ENCODE results near the gene FAM89A.

FAM89A gene

DNA sequence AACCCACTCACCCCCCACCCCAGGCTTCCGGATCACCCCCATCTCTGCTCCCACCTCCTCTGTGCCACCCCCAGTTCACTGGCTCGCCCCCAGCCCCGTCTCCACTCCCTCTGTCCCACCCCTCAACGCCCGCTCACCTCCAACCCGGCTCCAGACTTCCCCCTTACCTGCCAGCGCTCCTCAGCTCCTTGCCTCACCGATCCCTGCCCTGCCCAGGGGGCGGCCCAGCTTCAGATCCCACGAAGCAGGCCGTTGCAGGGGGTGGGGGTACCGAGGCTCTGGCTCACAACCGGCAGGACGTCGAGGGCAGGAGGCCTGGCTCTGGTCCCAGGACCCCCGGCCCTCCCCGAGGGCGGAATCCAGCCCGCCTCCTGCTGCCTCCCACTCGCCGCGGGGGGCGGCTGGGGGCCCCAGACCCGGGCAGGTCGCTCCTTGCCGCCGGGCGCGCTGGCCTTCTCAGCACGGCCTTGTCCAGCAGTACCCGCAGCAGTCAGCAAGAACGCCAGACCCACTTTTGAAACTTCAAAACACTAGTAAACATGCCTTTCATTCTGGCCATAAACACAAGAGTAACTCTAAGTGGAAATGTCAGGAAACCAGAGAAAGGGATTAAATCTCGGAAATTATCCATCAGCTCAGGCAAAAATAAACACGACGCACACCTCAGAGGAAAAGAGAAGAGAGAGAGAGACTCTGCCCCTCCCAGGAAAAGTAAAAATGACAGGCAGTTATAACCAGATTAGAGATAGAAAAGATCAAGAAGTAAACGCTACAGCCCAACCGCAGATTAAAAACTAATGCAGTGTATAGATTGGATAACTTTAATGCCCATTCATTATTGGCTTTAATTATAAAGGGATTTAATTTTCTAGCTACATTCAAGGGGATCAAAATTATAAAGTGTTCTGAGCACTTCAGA, 1.0 kb upstream of the FAM89A start:
- TF ChIP-seq, protein P1, sequence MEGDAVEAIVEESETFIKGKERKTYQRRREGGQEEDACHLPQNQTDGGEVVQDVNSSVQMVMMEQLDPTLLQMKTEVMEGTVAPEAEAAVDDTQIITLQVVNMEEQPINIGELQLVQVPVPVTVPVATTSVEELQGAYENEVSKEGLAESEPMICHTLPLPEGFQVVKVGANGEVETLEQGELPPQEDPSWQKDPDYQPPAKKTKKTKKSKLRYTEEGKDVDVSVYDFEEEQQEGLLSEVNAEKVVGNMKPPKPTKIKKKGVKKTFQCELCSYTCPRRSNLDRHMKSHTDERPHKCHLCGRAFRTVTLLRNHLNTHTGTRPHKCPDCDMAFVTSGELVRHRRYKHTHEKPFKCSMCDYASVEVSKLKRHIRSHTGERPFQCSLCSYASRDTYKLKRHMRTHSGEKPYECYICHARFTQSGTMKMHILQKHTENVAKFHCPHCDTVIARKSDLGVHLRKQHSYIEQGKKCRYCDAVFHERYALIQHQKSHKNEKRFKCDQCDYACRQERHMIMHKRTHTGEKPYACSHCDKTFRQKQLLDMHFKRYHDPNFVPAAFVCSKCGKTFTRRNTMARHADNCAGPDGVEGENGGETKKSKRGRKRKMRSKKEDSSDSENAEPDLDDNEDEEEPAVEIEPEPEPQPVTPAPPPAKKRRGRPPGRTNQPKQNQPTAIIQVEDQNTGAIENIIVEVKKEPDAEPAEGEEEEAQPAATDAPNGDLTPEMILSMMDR (IDR thresholded peaks at IDR 0.05; ENCODE audit: extremely low read depth, missing control alignments), result no peak
- DNase-seq (ENCODE audit: low spot score), result no peak

DNA sequence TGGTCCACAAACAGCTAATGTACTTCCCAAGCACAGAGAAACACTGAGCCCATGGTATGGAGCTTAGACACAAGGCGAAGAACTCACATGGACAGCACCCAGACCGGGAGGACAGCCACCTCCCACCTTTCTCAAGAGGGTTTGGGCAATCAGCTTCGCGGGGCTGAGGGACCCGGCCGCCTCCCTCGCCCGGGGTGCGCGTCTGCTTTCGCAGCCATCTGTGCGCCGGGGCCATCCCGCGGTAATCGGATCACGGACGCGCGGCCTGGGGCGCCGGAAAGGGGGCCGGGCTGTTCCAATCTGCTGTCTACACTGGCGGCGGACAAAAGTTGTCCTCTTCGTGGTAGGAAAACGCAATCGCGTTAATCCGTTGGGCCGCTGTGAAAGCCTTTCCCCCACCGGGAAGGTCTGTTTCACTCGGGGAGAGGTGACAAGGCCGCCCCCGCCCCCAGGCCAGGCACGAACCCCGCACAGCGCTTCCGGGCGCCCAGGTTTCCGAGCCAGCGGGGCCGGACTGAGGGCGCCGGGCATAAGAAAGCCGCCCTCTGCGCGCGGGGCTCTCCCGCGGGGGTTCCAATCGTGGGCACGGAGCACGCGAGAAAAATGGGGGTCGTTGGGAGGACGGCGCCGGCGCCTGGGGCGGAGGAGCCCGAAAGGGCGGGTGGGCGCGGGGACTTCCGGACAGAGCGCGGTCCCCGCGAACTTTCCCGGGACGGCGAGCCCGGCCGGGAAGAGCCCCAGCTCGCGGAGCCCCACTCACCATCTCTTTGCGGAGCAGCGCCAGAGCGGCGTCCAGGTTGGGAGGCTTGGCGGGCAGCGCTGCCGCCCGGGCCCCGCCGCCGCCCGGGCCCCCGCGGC, 664 bp downstream of the FAM89A start:
- peak; percentile 70 for DNase-seq (ENCODE audit: low spot score)
- TF ChIP-seq, protein P1 (IDR thresholded peaks at IDR 0.05; ENCODE audit: extremely low read depth, missing control alignments), result no peak

DNA sequence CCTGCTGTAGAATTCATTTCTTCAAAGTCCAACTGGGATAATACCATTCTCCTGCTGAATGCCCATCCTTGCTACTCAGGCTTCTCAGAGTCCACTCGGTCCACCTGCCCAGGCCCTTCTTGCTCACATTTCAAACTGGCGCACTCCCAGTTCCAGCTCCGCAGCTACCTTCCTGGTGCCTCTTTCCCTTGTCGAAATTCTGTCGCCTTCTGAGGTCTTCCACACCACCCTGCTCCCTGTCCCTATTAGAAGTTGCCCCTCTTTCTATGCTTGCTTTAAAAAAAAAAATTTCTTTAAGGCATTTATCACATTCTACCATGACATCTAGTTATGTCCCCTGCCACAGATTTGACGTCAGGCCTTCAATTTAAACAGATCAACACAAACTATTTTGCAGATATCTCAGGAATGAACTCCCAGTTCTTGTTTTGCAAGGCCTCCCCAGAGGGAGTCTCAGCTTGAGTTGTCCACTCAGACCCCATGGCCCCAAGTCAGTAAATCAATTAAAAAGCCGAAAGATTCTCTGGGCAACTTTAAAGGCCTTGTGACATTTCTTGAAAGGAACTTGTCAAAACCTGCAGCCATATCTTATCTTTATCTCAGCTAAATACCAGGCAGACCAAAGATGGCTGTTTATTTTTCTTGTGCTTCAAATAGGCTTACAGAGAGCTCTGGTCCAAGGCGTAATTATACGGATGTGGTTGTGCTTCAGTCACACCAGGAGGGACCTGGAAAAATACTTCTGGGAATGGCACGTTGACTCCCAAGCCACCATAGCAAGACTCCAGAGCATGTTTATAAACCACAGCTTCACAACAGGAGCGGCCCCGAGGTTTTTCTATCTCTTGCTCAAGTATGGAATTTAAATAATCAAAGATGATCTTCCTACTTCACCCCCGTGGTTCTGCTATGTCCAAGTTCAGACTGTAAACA, 2.2 kb downstream of the FAM89A start:
- TF ChIP-seq, protein P1 (IDR thresholded peaks at IDR 0.05; ENCODE audit: extremely low read depth, missing control alignments), result no peak
- no peak for DNase-seq (ENCODE audit: low spot score)

DNA sequence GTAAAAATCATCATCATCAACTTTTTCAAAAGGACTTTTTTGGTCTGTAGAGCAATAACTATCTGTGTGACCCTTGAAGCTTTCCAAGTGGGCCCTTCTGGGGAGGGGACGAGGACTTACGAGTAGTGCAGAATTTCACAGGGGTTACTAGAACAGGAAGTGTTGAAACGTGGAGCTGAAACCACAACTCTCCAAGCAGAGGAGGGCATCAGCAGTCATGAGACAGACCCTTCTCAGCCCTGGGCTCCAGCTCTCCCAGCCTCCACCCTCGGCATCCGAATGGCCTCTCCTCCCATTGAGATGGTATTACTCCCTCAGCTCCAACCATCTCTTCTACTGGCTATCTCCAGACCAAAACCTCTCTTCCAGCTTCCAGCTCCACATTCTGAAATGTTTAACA, 3.6 kb downstream of the FAM89A start:
- no peak for DNase-seq (ENCODE audit: low spot score)
- TF ChIP-seq, protein P1 (IDR thresholded peaks at IDR 0.05; ENCODE audit: extremely low read depth, missing control alignments), result no peak

DNA sequence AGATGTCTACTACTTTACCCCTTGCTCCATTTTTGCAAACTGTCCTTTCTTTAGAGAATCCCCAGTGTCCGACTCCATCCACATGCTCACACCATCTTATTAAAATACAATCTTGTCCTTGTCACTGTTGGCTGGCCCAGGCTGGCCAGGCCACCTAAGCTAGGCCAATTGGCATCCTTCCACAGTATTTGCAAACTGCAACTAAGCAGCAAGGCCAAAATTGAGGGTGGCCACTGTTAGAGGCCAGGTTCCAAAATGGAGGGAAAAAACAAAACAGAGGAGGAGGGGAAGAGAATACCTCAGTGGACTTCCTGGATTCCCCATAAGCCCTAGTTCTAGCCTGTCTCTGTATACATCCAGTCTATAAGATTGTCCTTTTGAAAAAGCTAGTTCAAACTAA, 4.3 kb downstream of the FAM89A start:
- TF ChIP-seq, protein P1 (IDR thresholded peaks at IDR 0.05; ENCODE audit: extremely low read depth, missing control alignments), result no peak
- no peak for DNase-seq (ENCODE audit: low spot score)

DNA sequence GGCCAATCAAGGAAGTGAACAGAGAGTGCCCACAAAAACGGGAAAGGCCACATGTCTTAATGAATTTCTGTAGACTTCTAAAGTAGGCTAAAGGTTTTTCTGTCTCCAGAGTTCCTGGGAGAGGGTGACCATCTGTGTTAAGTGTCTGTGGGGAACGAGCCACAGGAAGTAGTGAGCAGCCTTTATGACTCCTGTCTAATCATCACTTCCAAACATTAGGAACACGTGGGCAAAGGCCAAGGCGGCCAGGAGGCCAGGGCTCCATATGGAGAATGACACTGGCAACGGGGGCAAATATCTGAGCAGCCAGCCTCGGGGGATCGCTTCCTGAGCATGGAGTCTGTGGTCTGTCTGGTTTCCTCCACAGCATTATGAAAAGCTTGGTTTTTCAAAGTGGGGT, 7.1 kb downstream of the FAM89A start:
- no peak for DNase-seq (ENCODE audit: low spot score)
- TF ChIP-seq, protein P1 (IDR thresholded peaks at IDR 0.05; ENCODE audit: extremely low read depth, missing control alignments), result no peak
